GM23338 (cell line): ENCODE data around the gene SMNDC1.

Experiments used
- CREB1 ChIP-seq: fragments of 250-450 bp; sonication (Bioruptor Pico); IDR thresholded peaks from 2 replicates; pipeline ENCODE4 v1.5.0; 2020; ENCODE audit warnings: low read depth, mild to moderate bottlenecking, moderate library complexity
- CTCF ChIP-seq, 2 experiments: fragments of 200-600 bp in 1 of 2; sonication (generic) in 1 of 2; conservative IDR thresholded peaks; 2 replicates each; pipeline versions ENCODE4 v1.5.1 to v1.6.1; 2016 to 2017; ENCODE audit warnings: antibody characterized with exemption in 2 of 2, low read depth in 2 of 2, mild to moderate bottlenecking in 2 of 2, moderate library complexity in 1 of 2
- EZH2 ChIP-seq: fragments of 200-600 bp; sonication (generic); IDR thresholded peaks from one replicate; pipeline ENCODE4 v1.8.0; 2017; ENCODE audit warnings: antibody characterized with exemption, mild to moderate bottlenecking, low read depth; ENCODE audit not compliant: unreplicated experiment
- EZH2phosphoT487 ChIP-seq: fragments of 200-600 bp; sonication (generic); IDR thresholded peaks from one replicate; pipeline ENCODE4 v1.8.1; 2018; ENCODE audit warnings: antibody characterized with exemption; ENCODE audit not compliant: unreplicated experiment
- JUNB ChIP-seq: IDR thresholded peaks from one replicate; pipeline ENCODE4 v1.6.1; 2016; ENCODE audit warnings: antibody characterized with exemption; ENCODE audit not compliant: unreplicated experiment
- NANOG ChIP-seq: IDR thresholded peaks from 2 replicates; pipeline ENCODE4 v1.6.1; 2016; ENCODE audit warnings: antibody characterized with exemption, borderline replicate concordance
- POLR2AphosphoS5 ChIP-seq: IDR thresholded peaks from 2 replicates; pipeline ENCODE4 v1.6.1; 2016; ENCODE audit warnings: antibody characterized with exemption, low read depth
- REST ChIP-seq: IDR thresholded peaks from one replicate; pipeline ENCODE4 v1.6.1; 2018; ENCODE audit warnings: antibody characterized with exemption; ENCODE audit not compliant: unreplicated experiment
- ZNF114 ChIP-seq: fragments of 250-450 bp; sonication (Bioruptor Pico); IDR thresholded peaks from 2 replicates; pipeline ENCODE4 v1.5.0; 2020; ENCODE audit warnings: mild to moderate bottlenecking, moderate library complexity
- ZNF462 ChIP-seq: fragments of 250-450 bp; sonication (Bioruptor Pico); IDR thresholded peaks from 2 replicates; pipeline ENCODE4 v1.5.0; 2020; ENCODE audit warnings: mild to moderate bottlenecking, moderate library complexity

GRCh38 chr10:110317866-110318850, 13.4 kb upstream of the SMNDC1 start:
- TF ChIP-seq EZH2, result no peak
- no peak for TF ChIP-seq REST
- TF ChIP-seq CREB1, result no peak
- TF ChIP-seq CTCF (conservative IDR thresholded peaks at IDR 0.05; ENCODE audit: low read depth in 2 of 2), result no peak
- TF ChIP-seq POLR2AphosphoS5, result no peak
- TF ChIP-seq EZH2phosphoT487, result no peak
- TF ChIP-seq JUNB, result no peak
- no peak for TF ChIP-seq ZNF462 (CRISPR knock-in tag)
- TF ChIP-seq ZNF114 (CRISPR knock-in tag), result no peak
- TF ChIP-seq NANOG, result no peak
